SK-N-MC (cell line): ENCODE results near the gene MEMO1.

ENCODE experiments used
- DNase-seq: peaks from one replicate; pipeline ENCODE4 v3.0.0-alpha.2; 2011; ENCODE audit warnings: low read depth, low spot score
- H3K27ac ChIP-seq: fragments of 200-600 bp; sonication (generic); 2 replicates; pipeline ENCODE4 v1.5.1; 2016; ENCODE audit warnings: mixed run types
- H3K36me3 ChIP-seq: fragments of 200-600 bp; sonication (generic); 2 replicates; pipeline ENCODE4 v1.6.1; 2017; ENCODE audit warnings: antibody characterized with exemption, low read length, mixed read lengths; ENCODE audit not compliant: insufficient read depth
- H3K4me3 ChIP-seq: fragments of 200-600 bp; sonication (generic); 2 replicates; pipeline ENCODE4 v1.5.1; 2016
- H3K9ac ChIP-seq: fragments of 200-600 bp; sonication (generic); 2 replicates; pipeline ENCODE4 v1.8.0; 2017; ENCODE audit warnings: mixed run types, mixed read lengths; ENCODE audit not compliant: insufficient read length
- H3K9me3 ChIP-seq: fragments of 200-600 bp; sonication (generic); 2 replicates; pipeline ENCODE4 v1.6.1; 2017; ENCODE audit warnings: low read depth, mild to moderate bottlenecking, antibody characterized with exemption, low read length, moderate library complexity, mixed read lengths
- EZH2 ChIP-seq: fragments of 200-600 bp; sonication (generic); IDR thresholded peaks from one replicate; pipeline ENCODE4 v1.6.1; 2017; ENCODE audit warnings: antibody characterized with exemption
- FOXP2 ChIP-seq: optimal IDR thresholded peaks from 2 replicates; pipeline ENCODE3; 2011; ENCODE audit warnings: mild to moderate bottlenecking, moderate library complexity; ENCODE audit not compliant: insufficient read depth; ENCODE audit errors: extremely low read length, control extremely low read depth
- POLR2AphosphoS5 ChIP-seq: IDR thresholded peaks from 2 replicates; pipeline ENCODE4 v1.6.1; 2012; ENCODE audit warnings: mild to moderate bottlenecking, low read depth, low read length, borderline replicate concordance

The MEMO1 gene

DNA sequence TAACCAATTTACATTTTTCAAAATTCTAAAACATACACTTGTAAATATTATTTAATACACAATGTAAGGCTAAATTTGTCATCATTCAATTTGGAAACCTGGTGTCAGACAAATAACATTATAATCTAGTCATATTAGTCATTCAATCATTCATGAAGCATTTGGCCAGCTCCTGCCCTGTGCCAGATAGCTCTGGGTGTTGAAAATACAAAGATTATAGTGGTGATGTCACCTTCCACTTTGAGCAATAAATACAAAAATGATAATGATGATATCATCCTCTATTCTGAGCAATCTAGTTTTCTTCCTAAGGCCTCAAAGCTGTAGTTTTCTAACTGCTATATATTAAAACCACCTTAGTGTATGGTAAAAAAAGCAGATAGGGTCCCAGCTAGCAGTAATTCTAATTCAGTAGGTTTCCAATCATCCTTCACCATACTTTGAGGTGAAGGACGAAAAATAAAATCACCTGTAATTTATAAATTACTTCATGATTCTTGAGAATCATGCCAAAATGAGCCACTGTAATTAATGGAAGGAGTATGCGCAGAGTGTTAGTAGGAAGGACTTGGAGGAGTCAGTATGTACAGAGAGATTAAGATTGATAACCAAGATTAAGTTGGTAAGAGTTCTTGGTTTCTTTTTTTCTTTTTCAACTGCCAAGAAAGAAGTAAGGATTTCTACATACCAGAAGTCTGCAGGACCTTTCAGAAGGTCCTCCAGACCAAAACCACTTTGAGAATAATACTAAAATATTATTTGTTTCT lies 23.2 kb downstream of the MEMO1 start:
- DNase-seq = no peak
- H3K27ac ChIP-seq = no peak overlapping the region

DNA sequence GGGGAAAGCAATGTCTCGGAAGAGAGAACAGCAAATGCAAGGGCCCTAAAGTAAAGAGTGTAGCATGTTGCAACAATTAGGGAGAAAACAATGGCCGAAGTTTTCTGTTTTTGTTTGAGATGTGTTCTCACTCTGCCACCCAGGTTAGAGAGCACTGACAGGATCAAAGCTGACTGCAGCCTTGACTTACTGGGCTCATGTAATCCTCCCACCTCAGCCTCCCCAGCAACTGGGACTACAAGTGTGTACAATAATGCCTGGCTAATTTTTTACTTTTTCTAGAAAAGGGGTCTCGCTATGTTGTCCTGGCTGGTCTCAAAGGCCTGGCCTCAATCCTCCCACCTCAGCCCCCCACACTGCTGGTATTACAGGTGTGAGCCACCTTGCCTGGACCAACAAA lies 23.9 kb downstream of the MEMO1 start:
- Histone ChIP-seq H3K9me3 (no peaks in the 10 kb centered on the region), H3K9ac (no peak overlapping the region), H3K36me3 (no peaks in the 10 kb centered on the region), H3K4me3 (no peak overlapping the region), H3K27ac (no peak overlapping the region)
- TF ChIP-seq EZH2 (no peak), POLR2AphosphoS5 (no peak), FOXP2 (no peak)
- no peak for DNase-seq

More for the DNA sequence above, 23.2 kb downstream of the MEMO1 start:
- no peaks in the 10 kb centered on the region for H3K36me3 ChIP-seq
- H3K9me3 ChIP-seq = no peaks in the 10 kb centered on the region
- no peak overlapping the region for H3K4me3 ChIP-seq
- H3K9ac ChIP-seq = no peak overlapping the region
- TF ChIP-seq FOXP2 (no peak), EZH2 (no peak), POLR2AphosphoS5 (no peak)

GRCh38 chr2:31983762-31984467 lies 26.9 kb downstream of the MEMO1 start:
- Histone ChIP-seq H3K9ac (no peak overlapping the region), H3K9me3 (no peaks in the 10 kb centered on the region), H3K27ac (no peak overlapping the region), H3K36me3 (no peaks in the 10 kb centered on the region), H3K4me3 (no peak overlapping the region)
- DNase-seq = no peak
- TF ChIP-seq POLR2AphosphoS5 = no peak
- no peak for TF ChIP-seq EZH2
- TF ChIP-seq FOXP2 = no peak

DNA sequence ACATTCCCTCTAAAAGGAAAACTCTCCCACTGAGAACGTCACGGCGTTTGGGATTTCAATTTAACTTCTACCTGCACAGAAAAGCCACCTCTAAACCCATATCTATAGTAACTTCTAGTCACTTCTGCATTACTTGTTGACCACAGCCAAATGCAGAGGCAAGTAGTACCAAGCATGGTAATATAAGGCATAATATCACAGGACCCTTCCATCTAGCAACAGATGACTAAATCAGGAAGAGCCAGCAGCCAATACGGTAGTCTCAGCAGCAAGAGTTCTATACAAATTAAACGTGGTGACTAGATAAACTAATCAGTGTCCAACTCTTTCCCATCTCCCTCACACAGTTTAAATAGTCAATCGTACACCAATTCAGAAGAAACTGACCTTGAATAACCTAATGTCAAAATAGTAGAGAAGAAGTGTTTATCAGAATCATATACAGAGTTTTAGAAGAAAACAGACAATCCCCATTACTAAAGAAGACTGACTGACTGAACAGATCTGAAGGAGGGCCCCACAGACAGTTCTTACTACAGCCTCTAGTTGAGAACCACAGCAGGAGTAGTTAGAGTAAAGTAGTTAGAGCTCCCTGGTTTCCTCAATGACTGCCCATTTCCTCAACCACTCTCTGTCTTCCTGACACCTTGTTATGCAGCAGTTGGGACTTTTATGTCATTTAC lies 30.0 kb downstream of the MEMO1 start:
- Histone ChIP-seq H3K27ac (peak overlapping the region; percentile 12; the same call in 1 of the 2 replicates), H3K4me3 (no peak overlapping the region), H3K9me3 (no peaks in the 10 kb centered on the region), H3K36me3 (no peaks in the 10 kb centered on the region), H3K9ac (no peak overlapping the region)
- DNase-seq = no peak
- TF ChIP-seq POLR2AphosphoS5 = no peak
- no peak for TF ChIP-seq EZH2
- no peak for TF ChIP-seq FOXP2

GRCh38 chr2:31979956-31980355 lies 30.9 kb downstream of the MEMO1 start:
- TF ChIP-seq EZH2 (no peak), POLR2AphosphoS5 (no peak), FOXP2 (no peak)
- no peak overlapping the region for H3K27ac ChIP-seq
- H3K36me3 ChIP-seq = no peaks in the 10 kb centered on the region
- no peak overlapping the region for H3K9ac ChIP-seq
- no peaks in the 10 kb centered on the region for H3K9me3 ChIP-seq
- H3K4me3 ChIP-seq = no peak overlapping the region
- DNase-seq = no peak

DNA sequence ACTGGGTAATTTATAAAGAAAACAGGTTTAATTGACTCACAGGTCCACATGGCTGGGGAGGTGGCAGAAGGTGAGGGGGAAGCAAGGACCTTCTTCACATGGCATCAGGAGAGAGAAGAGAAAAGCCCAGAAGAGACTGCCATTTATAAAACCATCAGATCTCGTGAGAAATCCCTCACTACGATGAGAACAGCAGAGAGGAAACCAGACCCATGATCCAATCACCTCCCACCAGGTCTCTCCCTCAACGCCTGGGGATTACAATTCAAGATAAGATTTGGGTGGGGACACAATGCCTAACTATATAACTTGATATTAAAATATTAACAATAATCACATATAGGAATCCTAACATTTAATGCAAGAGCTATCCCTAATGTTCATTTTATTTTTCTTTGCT lies 31.8 kb downstream of the MEMO1 start:
- DNase-seq = no peak
- no peak overlapping the region for H3K9ac ChIP-seq
- H3K4me3 ChIP-seq = no peak overlapping the region
- no peak overlapping the region for H3K27ac ChIP-seq
- no peaks in the 10 kb centered on the region for H3K9me3 ChIP-seq
- H3K36me3 ChIP-seq = no peaks in the 10 kb centered on the region
- TF ChIP-seq EZH2 (no peak), POLR2AphosphoS5 (no peak), FOXP2 (no peak)

GRCh38 chr2:31978436-31978835 lies 32.4 kb downstream of the MEMO1 start:
- TF ChIP-seq POLR2AphosphoS5 = no peak
- TF ChIP-seq FOXP2 = no peak
- TF ChIP-seq EZH2 = no peak
- no peak overlapping the region for H3K4me3 ChIP-seq
- no peak overlapping the region for H3K9ac ChIP-seq
- H3K9me3 ChIP-seq = no peaks in the 10 kb centered on the region
- no peaks in the 10 kb centered on the region for H3K36me3 ChIP-seq
- H3K27ac ChIP-seq = no peak overlapping the region
- no peak for DNase-seq

- H3K4me3 ChIP-seq = no peak overlapping the region
These were observed 37.1 kb downstream of the MEMO1 start for GRCh38 chr2:31973665-31974064.

More at GRCh38 chr2:31973665-31974064, 37.1 kb downstream of the MEMO1 start:
- no peak for TF ChIP-seq EZH2
- TF ChIP-seq POLR2AphosphoS5 = no peak
- TF ChIP-seq FOXP2 = no peak
- H3K9ac ChIP-seq = no peak overlapping the region
- no peak for DNase-seq
- no peaks in the 10 kb centered on the region for H3K9me3 ChIP-seq
- H3K36me3 ChIP-seq = no peaks in the 10 kb centered on the region
- H3K27ac ChIP-seq = no peak overlapping the region
